GM12875 (cell line): ENCODE measurements around the gene FAM170B.

Experiments used
- H3K4me3 ChIP-seq: one replicate; pipeline ENCODE4 v1.5.1; 2011; ENCODE audit warnings: low read depth, low read length, control low read depth
- TF ChIP-seq, protein P1 (sequence below): IDR thresholded peaks from 2 replicates; pipeline ENCODE4 v1.5.1; 2011; ENCODE audit warnings: low read depth, mild to moderate bottlenecking, control low read depth, inconsistent platforms, low read length, moderate library complexity, borderline replicate concordance; ENCODE audit not compliant: insufficient read depth

FAM170B gene

GRCh38 chr10:49099046-49099445 is 34.8 kb downstream of the FAM170B start:
- no peak overlapping the region for H3K4me3 ChIP-seq
- TF ChIP-seq, protein P1, sequence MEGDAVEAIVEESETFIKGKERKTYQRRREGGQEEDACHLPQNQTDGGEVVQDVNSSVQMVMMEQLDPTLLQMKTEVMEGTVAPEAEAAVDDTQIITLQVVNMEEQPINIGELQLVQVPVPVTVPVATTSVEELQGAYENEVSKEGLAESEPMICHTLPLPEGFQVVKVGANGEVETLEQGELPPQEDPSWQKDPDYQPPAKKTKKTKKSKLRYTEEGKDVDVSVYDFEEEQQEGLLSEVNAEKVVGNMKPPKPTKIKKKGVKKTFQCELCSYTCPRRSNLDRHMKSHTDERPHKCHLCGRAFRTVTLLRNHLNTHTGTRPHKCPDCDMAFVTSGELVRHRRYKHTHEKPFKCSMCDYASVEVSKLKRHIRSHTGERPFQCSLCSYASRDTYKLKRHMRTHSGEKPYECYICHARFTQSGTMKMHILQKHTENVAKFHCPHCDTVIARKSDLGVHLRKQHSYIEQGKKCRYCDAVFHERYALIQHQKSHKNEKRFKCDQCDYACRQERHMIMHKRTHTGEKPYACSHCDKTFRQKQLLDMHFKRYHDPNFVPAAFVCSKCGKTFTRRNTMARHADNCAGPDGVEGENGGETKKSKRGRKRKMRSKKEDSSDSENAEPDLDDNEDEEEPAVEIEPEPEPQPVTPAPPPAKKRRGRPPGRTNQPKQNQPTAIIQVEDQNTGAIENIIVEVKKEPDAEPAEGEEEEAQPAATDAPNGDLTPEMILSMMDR = no peak

GRCh38 chr10:49096890-49097445 is 36.9 kb downstream of the FAM170B start:
- TF ChIP-seq, protein P1 = no peak
- H3K4me3 ChIP-seq = no peak overlapping the region

DNA sequence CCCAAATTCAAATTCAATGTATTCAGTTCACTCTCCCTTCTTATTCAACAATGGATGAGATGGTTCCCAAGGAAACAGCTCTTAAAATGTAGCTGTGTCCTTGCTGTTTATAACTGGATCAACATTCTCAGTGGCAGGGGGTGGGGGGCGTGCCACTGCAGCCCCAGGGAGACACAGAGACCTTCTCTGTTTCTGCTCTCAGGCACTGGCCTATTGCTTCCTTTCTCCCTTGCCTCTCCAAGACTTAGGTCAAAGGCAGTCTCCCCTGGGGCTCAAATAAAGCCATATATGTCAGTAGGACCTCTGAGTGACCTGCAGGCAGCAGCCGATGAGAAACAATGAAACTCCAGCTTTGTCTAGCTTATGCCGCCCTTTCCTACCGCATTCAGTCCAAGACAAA is 39.2 kb downstream of the FAM170B start:
- H3K4me3 ChIP-seq = no peak overlapping the region
- TF ChIP-seq, protein P1 = no peak

- TF ChIP-seq, protein P1 = no peak
- H3K4me3 ChIP-seq = no peak overlapping the region
Observed at GRCh38 chr10:49093922-49094321, 39.9 kb downstream of the FAM170B start.

- TF ChIP-seq, protein P1 = no peak
- no peak overlapping the region for H3K4me3 ChIP-seq
Observed at GRCh38 chr10:49092477-49092876, 41.3 kb downstream of the FAM170B start.

DNA sequence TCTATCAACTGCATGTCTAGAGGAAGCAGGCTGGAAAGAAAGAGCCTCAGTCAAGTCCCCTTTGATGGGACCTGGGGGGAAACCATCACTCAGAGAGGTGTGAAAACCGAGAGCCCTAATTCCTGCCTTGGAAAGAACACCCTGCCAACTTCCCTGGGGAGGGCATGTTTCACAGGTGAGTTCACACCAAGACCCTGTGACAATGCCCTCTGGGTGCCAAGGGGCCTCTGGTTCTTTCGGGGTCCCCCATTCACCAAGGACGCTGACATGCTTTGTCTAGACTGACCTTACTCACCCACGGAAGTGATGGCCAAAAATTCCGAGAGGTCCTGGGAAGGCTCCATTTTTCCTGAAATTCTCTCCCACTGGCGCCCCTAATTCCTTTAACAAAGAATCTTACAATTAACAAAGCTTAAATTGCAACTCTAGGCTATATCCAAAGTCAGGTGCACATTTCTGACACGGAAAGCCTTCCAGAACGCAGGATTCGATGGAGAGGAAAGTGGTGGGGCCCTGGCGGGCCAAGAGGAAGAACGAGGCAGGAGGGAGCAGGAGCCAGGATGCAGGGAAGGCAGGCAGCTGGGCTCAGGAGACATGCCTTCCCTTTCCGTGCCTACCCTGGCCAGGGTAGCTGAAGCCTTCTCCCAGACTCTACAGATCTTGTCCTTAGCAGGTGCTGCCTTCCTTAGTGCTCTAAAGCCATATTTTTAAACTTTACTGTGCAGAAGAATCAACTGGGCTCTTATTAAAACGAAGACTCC is 42.2 kb downstream of the FAM170B start:
- H3K4me3 ChIP-seq = no peak overlapping the region
- TF ChIP-seq, protein P1 = no peak
